Gastroesophageal sphincter (tissue), 3 donors: Measurements from ENCODE around the gene TENT5C.

Source experiments
- EP300 ChIP-seq: sonication (generic); formaldehyde crosslinking; IDR thresholded peaks from one replicate; pipeline ENCODE4 v1.6.1; 2017; ENCODE audit warnings: antibody characterized with exemption, mild to moderate bottlenecking
- TF ChIP-seq, protein P1 (sequence below), 4 experiments: fragments of 200-600 bp in 2 of 4; fragments of 450-650 bp in 2 of 4; sonication (generic) in 1 of 4; IDR thresholded peaks; one replicate each; pipeline ENCODE4 v1.5.1; 2017 to 2019; ENCODE audit warnings: antibody characterized with exemption in 4 of 4, mild to moderate bottlenecking in 2 of 4, moderate library complexity in 2 of 4

DNA sequence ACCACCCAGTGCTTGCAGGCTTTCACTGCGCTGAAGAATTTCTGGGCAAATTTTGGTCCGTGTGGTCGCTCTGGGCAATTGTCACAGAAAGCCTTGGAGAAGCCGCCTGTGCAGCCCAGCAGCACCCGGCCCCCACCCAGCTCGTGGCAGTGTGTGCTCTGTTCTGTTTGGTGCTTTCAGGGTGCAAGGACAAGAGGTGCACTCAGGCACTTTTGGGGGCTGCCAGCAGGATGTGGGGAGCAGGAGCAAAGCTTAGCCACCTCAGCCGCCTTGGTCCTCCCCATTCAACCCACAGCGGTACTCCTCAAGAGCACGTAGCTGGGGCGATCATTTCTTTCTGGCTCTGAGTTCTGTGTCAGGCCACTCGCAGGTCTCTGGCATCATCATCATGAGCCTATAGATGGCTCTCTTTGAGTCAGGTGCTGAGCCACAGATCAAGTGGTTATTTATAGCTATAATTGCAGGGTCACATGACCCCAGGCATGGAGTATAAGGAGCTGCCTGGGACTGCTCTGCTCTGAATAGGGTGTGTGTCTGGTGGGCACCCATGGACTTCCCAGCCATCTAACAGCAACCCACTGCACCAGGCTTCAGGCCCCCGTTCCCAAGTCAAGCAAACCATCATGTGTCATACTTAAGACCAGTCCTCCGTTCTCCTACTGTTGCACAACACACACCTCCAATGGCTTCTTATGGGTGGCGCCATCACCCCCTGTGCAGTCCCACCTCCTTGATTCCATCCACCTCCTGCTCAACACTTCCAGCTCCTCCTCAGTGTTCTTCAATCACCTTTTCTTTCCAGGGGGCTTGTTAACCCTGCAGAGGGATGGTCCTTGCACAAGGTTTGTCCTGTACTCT, 18.1 kb upstream of the TENT5C start:
- TF ChIP-seq EP300 = no peak
- TF ChIP-seq, protein P1, sequence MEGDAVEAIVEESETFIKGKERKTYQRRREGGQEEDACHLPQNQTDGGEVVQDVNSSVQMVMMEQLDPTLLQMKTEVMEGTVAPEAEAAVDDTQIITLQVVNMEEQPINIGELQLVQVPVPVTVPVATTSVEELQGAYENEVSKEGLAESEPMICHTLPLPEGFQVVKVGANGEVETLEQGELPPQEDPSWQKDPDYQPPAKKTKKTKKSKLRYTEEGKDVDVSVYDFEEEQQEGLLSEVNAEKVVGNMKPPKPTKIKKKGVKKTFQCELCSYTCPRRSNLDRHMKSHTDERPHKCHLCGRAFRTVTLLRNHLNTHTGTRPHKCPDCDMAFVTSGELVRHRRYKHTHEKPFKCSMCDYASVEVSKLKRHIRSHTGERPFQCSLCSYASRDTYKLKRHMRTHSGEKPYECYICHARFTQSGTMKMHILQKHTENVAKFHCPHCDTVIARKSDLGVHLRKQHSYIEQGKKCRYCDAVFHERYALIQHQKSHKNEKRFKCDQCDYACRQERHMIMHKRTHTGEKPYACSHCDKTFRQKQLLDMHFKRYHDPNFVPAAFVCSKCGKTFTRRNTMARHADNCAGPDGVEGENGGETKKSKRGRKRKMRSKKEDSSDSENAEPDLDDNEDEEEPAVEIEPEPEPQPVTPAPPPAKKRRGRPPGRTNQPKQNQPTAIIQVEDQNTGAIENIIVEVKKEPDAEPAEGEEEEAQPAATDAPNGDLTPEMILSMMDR (IDR thresholded peaks at IDR 0.05) = no peak
